GM19438 (cell line): ENCODE measurements around the gene MT1A.

Experiments
- ATAC-seq: cut with Tn5 transposase; IDR thresholded peaks from one replicate; pipeline ENCODE4 v1.9.1; 2021; ENCODE audit warnings: low read depth; ENCODE audit not compliant: unreplicated experiment

The MT1A gene

GRCh38 chr16:56630134-56630533, 8.3 kb upstream of the MT1A start:
- ATAC-seq = peak; percentile 77

GRCh38 chr16:56631197-56631596, 7.3 kb upstream of the MT1A start:
- no peak for ATAC-seq

GRCh38 chr16:56631832-56632155, 6.7 kb upstream of the MT1A start:
- no peak for ATAC-seq

- no peak for ATAC-seq
Observed at GRCh38 chr16:56632156-56632847, 6.2 kb upstream of the MT1A start, which contains the start of gene MT1M. Gene MT1M (plus strand): TSS chr16:56632659. CDS start chr16:56632732, 73 bp downstream.

- no peak for ATAC-seq
Observed at GRCh38 chr16:56632848-56633365, 5.6 kb upstream of the MT1A start.

GRCh38 chr16:56633535-56633934, 4.9 kb upstream of the MT1A start:
- ATAC-seq = no peak

GRCh38 chr16:56634715-56635440, 3.6 kb upstream of the MT1A start:
- ATAC-seq = no peak

GRCh38 chr16:56635441-56635967, 3.0 kb upstream of the MT1A start:
- no peak for ATAC-seq

- no peak for ATAC-seq
Observed at GRCh38 chr16:56636616-56637413, 1.7 kb upstream of the MT1A start.

GRCh38 chr16:56639045-56639444, 579 bp downstream of the MT1A start:
- no peak for ATAC-seq

GRCh38 chr16:56640076-56640475, 1.6 kb downstream of the MT1A start:
- ATAC-seq = no peak

GRCh38 chr16:56641166-56641565, 2.7 kb downstream of the MT1A start:
- no peak for ATAC-seq

GRCh38 chr16:56643080-56643778, 4.8 kb downstream of the MT1A start:
- peak; percentile 68 for ATAC-seq

- no peak for ATAC-seq
Observed at GRCh38 chr16:56643833-56644232, 5.4 kb downstream of the MT1A start.

- no peak for ATAC-seq
Observed at GRCh38 chr16:56645311-56645710, 6.8 kb downstream of the MT1A start.

GRCh38 chr16:56645838-56646237, 7.4 kb downstream of the MT1A start:
- no peak for ATAC-seq

GRCh38 chr16:56647641-56648431, 9.4 kb downstream of the MT1A start:
- no peak for ATAC-seq

GRCh38 chr16:56649271-56649670, 10.8 kb downstream of the MT1A start:
- ATAC-seq = no peak

GRCh38 chr16:56649820-56650219, 11.4 kb downstream of the MT1A start:
- no peak for ATAC-seq

- no peak for ATAC-seq
Observed at GRCh38 chr16:56651586-56651985, 13.1 kb downstream of the MT1A start, which contains the start of gene MT1B. Gene MT1B (plus strand): TSS chr16:56651886. CDS start chr16:56651954, 68 bp downstream.
